HG03457 (cell line): Measurements from ENCODE around the gene KRT6C.
"Not testable (repeated sequence)": the region's sequence is repeated elsewhere in the genome, so short reads cannot be mapped to it uniquely, and the experiment has no call there.

ENCODE experiments used
- ATAC-seq: cut with Tn5 transposase; IDR thresholded peaks from one replicate; pipeline ENCODE4 v1.9.1; 2021; ENCODE audit warnings: moderate number of reproducible peaks; ENCODE audit not compliant: unreplicated experiment

The KRT6C gene

DNA sequence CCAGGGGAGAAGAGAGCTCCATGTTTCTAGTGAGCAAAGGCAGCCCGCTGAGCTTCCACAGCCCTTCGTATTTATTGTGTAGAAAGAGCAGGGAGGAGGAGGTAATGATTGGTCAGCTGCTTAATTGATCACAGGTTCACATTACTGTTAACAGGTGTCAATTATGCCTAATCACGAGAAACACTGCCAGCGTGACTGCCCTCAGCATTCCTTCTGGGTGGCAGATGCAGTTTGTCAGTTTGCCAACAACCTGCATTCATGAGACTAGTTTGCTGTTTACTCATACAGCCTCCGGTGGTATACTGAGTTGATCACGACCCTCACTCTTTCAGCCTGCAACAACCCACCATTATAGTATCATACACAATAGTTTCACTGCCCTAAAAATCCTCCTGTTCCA lies 27.0 kb upstream of the KRT6C start:
- ATAC-seq: not testable (repeated sequence)

DNA sequence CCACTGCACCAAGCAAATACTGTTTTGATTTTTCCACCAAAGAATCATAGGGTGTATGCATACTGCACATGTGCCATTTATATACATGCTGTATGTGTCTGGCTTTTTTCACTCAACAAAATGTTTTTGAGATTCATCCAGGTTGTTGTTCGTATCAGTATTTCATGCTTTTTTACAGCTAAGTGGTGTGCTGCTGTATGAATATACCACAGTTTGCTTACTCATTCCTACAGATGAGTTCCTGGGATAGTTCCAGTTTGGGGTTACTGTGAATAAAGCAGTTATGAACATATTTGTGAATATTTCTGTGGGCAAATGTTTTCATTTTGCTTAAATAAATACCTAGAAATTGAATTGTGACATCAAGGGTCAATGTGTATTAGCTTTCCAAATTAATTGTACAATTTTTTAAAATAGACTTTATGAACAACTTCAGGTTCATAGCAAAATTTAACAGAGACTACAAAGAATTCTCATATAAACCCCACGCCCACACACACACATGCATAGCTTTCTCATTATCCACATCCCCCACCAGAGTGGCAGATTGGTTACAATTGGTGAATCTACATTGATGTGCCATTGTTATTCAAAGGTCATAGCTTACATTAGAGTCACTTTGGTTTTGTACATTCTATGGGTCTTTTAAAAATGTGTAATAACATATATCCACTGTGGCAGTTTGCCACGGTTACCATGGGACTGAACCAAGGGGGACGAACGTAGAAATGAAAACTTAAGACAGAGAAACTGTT lies 26.4 kb upstream of the KRT6C start:
- no peak for ATAC-seq

DNA sequence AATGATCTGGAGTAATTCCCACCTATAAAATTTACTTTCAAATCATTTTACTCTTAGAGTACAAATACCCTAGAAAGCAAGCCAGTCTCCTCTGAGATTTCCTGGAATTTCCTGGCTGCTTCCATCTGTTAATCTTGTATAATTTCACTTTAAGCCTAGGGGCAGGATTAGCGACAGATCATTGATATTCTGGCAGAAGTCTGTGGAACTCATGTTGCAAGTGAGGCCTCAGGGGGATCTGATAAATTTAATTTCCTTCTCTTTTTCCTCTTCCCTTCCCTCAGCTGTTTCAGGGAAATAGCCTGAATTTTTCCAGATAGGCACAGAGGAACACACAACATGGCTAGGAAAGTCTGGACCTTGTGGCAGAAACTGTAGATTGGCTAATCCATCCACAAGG lies 25.3 kb upstream of the KRT6C start:
- no peak for ATAC-seq

DNA sequence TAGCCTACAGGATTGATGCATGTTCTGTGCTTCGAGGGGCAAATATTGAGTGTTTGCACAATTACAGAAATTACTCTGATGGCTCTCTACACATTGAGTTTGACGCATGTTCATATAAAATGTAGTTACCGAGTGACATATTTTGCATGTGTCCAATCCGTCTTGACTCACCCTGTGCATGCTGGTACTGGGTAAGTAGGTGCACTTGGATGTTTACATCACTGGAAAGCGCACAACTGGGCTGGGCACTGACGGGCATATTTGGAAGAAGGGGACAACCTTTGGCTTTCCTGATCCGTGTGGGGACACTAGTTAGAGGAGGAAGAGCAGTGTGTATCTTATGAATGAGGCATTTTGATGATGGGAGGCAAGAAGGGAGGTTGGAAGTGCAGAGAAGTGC lies 24.4 kb upstream of the KRT6C start:
- ATAC-seq: no peak

DNA sequence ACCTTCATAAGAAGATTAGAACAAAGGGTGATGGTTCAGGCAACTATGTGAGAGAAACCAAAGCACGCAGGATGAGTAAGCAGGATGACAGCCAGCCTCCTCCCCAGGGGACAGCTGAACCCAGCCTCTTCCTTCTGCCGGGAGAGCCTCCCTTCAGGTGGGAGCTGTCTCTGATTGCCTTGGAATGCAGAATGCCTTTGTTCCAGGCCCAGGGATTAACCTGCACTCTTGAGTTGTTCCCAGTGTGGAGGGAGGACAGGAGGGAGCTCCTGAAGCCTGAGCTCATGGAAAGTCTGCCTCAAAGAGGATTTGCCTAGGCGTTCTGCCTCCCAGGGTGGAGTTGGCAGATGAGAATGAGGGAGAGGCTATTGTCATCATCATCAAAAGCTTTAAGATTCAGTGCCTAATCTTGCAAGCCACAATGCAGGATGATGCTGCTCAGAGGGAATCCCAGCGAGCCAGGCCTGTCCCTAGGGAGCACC lies 23.0 kb upstream of the KRT6C start:
- no peak for ATAC-seq

DNA sequence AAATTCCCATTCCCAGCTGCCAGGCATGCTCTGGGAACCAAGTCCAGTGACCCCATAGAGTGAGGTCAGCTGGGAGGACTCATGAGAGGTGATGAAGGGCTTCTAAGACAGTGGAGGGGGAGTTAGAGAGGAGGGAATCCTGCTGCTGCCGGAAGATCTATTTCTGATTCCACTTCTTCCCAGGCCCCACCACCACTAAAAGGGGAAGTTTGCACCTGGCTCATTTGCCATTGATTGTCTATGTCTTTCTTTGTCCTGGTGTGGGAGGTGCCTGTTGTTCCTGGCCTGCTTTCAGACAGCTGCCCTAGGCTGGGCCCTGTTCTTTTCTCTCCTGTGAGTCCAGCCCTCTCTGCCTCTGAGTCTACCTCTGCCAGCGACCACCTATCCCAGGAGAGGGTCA lies 22.4 kb upstream of the KRT6C start:
- ATAC-seq: no peak

DNA sequence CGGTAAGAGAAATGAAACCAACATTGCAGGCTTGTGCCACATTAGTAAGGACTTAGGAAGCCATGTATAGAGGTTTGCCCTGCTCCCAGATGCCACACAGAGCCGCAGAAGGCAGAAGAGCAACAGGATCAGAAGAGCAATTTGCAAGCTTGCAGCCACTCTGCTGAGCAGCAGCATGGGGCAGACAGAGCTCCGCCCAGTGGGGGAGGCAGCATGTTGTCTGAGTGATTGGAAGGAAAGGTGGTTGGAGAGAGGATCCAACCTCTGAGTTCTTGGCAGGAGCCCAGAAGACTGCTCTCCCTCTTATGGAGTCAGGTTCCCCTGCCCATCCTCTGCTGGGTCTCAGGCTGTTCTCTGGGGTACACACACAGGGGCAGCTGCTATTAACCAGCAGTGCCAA lies 21.8 kb upstream of the KRT6C start:
- no peak for ATAC-seq

DNA sequence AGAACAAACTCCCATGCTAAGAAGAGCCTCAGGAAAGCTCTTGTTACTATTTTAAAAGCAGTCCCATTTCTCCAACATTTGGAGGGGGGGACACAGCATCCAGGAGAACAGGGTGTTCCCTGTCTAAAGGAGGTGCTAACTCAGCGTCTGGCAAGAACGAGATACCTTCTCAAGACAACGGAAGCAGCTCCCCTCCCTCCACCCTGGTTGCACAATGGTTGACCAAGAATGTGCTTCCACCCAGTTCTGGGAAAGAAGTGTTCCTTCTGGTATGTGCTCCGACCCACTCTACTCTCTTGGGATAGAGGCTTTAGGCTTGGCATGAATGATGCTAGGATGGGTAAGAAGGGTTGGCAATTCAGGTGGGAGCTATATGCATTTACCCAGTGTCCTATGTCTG lies 20.9 kb upstream of the KRT6C start:
- ATAC-seq: no peak

DNA sequence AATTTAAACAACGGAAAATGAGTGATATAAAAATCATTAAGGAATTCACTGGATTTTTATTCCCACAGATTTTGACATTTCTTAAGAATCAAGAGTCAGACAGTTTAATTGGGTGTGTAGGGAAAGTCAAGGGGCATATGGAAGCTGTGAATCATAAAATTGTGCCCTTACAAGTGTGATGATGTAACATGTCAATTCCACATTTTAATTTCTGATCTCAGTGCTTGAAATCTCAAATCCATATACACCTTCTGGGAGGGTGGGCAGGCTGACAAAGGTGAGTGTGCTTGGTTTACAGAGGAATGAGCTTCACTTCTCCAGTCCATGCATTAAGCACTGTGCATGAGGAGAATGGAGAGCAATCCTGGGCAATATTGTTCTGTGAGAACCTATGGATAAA lies 20.5 kb upstream of the KRT6C start:
- ATAC-seq: no peak

DNA sequence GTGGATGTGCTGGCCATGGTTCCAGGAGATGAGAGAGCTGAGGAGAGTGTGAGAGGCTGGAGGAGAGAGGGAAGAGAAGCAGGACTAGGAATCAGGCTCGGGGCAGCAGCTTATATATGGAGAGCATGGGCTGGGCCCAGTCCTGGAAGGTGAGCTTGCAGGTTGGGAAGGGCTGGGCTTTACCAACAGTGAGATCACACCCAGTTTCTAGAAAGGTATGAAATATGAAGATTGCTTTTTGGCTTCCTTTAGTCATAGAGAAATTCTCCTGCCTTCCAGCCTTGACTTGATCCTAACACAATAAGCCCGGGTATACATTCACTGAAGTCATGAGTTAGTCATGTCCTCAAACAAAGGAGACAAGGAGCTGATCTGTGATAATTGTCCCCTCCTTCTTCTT lies 19.6 kb upstream of the KRT6C start, which contains the start of gene KRT6A:
Gene KRT6A (minus strand): TSS at position 86 of the 400 bp plus-strand sequence. CDS start 69 bp downstream, at position 17.
- ATAC-seq: no peak

DNA sequence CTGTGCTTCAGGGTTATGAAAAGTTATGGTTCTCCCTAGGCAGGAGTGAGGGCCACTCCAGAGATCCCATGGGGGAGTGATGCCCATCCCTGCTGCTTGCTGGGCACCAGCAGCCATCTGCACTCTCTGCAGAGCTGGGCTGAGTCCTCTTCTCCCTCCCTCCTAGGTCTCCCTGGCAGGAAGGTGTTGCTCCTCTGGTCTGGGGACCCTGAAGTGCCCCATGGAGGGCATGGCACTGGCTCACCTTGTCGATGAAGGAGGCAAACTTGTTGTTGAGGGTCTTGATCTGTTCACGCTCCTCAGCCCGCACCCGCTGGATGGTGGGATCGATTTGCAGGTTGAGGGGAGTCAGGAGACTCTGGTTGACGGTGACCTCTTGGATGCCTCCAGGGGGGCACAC lies 18.8 kb upstream of the KRT6C start:
- ATAC-seq: not testable (repeated sequence)

DNA sequence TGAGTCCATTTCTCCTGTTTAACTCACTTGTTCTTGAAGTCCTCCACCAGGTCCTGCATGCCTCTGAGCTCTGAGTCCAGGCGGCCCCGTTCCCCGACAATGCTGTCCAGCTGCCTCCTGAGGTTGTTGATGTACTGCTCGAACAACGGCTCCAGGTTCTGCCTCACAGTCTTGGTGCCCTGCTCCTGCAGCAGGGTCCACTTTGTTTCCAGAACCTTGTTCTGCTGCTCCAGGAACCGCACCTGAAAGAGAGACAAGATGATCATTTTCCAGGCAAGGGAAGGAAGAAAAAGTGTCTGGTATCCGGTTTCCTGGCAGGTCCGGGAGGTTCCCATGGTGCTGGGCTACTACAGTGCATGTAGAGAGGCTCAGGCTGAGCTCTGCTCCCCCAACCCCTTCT lies 17.9 kb upstream of the KRT6C start:
- not testable (repeated sequence) for ATAC-seq

DNA sequence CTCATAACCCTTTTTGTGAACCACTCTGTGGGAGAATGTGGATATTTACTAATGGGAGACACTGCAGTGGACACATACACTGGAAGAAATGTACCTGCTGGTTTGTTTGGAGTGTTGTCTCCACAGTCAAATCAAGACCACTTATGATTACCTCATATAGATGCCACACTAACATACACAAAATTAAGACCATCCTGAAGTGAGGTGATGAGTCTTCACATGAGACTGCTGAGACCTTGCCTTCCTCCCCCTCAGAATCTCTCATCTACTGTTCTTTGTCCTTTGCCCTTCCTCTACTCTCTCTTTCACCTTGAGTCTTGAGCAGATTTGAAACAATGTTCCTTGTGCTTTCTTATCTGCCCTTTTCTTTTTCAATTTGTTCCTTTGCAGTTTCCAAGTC lies 15.1 kb upstream of the KRT6C start:
- no peak for ATAC-seq

DNA sequence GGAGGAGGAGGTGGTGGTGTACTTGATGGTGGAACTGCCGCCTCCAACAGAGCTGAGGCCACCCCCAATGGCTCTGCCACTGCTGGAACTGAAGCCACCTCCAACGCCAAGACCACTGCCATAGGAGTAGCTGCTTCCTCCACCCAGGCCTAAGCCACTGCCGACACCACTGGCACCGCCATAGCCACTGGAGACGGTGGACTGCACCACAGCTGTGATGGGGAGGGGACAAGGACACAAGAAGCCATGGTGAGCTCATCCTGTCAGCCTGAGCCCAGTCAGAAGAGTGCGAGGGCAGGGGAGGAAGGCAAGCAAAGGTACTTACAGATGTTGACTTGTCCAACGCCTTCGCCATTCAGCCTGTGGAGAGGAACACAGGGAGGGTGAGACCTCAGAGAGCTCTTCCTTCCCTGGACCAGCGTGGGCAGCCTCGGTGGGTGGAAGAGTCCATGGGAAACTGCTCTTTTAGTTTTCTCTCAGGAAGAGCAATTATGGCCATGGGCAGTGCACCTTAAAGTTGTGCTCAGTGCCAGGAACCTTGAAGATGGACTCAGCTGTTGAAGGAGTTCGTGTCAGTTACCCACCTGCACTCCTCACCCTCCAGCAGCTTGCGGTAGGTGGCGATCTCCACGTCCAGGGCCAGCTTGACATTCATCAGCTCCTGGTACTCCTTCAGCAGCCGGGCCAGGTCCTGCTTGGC lies 14.3 kb upstream of the KRT6C start:
- ATAC-seq: not testable (repeated sequence)

DNA sequence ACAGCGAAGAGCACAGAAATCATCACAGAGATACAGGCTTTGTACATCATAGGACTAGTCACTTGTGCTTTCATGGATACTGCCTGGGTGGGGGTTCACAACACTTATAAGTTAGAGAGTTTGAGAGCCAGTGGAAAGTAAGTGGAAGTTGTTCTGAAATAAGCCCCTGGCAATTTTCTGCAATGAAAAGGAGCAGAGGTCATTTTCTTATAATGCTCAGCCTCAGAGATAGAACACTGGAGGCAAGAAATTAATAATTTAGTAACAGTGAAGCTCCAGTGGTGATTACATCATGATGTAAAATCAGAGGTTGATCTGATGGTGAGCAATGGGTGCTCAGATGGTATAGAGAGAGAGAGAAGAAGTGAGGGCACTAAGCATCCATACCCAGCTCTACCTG lies 13.6 kb upstream of the KRT6C start:
- ATAC-seq: no peak

DNA sequence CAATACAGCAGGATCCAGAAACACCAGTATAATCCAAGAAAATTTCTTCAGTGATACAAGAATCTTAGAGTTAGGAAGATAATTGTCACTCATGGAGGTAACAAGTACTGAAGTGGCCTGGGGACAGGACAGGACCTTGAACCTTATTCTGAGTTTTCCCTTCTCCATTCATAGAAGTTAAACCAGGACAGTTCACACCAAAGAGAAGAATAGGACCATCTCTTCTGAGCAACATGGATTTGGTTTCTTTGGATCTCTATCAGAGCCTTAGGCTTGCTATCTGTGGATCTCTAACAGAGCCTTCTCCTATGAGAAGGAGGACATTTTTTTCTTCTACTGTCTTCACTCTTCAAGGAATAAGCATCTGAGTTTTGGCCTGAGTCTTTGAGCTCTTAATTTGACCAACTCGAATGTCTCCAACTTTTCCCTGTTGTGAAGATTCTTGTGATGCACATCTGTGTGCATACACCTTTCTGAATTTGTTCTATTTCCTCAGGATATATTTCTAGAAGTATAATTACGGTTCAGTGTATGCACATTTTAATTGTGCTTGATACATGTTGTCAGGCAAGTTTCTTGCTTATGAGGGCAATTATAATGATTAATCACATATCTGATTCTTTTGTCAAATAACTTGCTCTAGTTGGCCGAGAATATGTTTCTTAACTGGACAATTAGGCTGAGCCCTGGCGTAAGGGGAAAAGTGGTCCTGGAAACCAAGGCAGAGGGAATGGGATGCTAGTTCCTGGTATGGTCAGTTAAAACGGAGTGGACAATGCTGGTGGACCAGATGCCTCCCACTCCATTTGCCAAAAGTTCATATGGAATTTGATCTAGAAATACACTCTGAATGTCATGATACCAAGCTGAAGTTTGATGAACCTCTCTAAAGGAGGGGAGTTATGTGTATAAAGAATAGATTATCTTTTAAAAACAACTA lies 12.8 kb upstream of the KRT6C start:
- no peak for ATAC-seq

DNA sequence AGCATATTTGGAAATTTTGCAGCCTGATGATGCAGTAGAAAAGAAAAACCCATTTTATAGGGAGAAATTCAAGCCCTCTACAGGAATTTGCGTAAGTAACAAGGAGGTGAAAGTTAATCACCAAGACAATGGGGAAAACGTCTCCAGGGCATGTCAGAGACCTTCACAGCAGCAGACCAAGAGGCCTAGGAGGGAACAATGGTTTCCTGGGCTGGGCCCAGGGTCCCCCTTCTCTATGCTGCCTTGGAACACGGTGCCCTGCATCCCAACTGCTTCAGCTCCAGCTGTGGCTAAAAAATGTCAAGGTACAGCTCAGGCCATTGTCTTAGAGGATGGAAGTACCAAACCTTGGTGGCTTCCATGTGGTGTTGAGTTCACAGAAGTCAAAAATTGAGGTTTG lies 6.5 kb upstream of the KRT6C start:
- ATAC-seq: no peak

DNA sequence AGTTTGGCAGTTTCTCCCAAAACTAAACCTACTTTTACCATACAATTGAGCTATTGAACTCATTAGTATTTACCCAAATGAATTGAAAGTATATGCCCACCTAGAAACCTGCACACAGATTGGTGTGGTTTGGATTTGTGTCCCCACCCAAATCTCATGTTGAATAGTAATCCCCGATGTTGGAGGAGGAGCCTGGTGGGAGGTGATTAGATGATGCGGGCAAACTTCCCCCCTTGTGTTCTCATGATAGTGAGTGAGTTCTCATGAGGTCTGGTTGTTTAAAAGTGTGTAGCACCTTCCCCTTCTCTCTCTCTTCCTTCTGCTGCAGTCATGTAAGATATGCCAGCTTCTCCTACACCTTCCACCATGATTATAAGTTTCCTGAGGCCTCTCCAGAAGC lies 4.0 kb upstream of the KRT6C start:
- no peak for ATAC-seq

DNA sequence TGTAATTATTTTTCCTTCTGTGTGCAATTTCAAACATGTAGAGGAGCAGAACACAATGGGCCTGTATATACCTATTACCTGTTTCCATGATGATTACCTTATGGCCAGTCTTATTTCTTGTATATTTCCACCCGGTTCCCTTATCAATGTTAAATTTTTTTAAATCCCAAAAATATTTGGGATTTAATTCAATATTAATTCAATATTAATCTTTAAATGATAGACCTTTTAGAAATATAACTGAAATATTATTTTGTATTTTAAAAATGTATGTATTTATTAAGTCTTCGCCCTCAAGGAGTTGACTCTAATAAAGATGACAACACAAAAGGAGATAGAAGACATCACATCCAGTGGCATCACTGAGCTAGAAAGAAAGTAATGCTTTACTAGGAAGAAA lies 607 bp upstream of the KRT6C start:
- ATAC-seq: no peak

DNA sequence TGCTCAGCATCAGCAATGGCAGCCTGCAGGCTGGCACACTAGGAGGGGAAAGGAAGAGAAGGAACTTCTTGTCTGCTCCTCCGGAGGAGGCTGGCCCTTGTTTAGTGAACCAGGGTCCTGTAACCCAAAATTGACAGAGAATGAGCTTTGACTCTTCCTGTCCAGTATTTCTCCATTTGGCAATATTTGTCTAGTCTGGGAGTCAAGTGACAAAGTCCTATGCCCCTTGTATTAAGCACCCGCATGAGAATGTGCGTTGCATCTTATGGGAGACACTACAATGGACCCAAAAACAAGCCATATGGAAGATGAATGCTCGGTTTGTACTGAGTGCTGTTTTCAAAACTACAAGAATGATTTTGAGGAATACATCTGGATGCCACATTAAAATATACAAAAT lies 3.8 kb downstream of the KRT6C start:
- no peak for ATAC-seq

DNA sequence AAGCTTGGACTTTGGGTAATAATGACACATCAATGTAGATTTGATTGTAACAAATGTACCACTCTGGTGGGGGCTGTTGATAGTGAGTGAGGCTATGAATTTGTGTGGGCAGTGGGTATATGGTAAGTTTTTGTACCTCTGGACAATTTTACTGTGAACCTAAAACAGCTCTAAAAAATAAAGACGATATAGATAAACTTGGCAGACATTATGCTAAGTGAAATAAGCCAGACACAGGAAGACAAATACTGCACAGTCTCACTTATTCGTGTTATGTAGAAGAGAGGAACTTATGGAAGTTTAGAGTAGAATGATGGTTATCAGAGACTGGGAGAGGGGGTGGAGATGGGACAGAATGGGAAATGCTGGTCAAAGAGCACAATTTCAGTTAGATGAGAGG lies 8.7 kb downstream of the KRT6C start:
- ATAC-seq: no peak
